T-helper 2 cell treated with Interferon-gamma antibody and Interleukin-4, amounts not matched to agents 100 ng/mL and 5 ng/mL, for 36 hours (primary cell): ENCODE data around the gene PRDM16. TPM values are rescaled to one million over a fixed set of nuclear protein-coding genes. Genes with fewer than 3 reads are reported as not detected.

Source experiments
- intact Hi-C: fragments of 100-400 bp; cut with micrococcal nuclease; formaldehyde crosslinking; loops from one replicate; pipeline ENCODE4 v1.15.1; 2023
- total RNA-seq: library from RNA; stranded (reverse); gene quantifications from 2 replicates; pipeline ENCODE4 v1.2.3, GENCODE V29; 2022

Gene PRDM16
- total RNA-seq, 1 donor from 2014 or later = not detected

DNA sequence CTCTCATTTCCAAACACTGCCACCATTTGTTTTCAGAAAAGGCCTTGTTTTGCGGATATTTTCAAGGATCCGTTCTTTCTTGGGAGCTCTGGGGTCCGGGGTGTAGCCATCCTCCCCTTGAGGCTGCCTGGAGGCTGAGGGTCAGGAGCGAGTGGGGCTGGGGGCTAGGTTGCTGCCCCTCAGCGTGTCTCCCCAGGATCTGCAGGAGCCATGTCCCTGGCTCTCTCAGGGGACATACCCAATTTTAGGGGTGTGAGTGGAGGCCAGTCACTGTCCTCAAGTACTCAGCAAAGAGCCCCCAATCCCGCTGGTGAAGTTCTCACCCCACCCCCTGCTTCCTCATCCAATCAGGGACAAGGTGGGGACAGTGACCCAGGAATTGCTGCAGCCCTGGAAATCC is 15.0 kb upstream of the PRDM16 start:
- intact Hi-C loops = no loop called here

DNA sequence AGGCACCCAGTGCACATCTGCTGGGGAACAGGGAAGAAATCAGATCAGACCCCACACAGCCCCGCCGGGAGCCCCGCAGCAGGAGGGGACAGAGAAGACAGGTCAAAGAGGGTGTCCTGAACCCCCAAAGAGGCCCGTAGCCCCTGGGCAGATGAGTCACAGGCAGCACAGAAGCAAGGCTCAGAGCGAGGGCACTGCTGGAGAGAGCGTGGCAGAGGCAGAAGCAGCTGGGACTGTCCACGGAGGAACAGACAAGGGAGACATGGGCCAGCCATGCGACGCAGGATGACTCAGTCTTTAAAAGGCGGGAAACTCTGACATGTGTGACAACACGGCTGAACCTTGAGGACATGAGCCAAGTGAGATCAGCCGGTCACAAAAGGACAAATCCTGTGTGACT is 14.5 kb upstream of the PRDM16 start:
- intact Hi-C loops = no loop called here

DNA sequence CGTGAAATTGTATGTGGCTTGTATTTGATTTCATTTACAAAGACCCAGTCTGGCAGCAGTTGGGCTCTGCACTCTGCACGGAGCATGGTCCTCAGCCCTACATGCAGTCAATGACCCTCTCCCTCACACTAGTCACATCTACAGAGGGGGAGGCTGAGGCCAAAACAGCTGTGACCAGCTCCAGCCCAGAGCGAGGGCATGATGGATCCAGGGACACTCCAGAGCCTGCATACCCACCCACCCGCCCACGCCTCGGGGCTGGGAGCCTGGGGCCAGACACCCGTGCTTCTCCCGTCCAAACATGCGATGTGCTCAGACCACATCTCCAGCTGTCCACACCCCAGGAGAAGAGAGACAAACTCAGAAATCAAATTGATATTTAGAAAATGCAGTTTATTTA is 14.0 kb upstream of the PRDM16 start:
- intact Hi-C loops = no loop called here

- intact Hi-C loops = no loop called here
Observed at GRCh38 chr1:3056641-3057040, 12.4 kb upstream of the PRDM16 start.

GRCh38 chr1:3058263-3059030 is 10.6 kb upstream of the PRDM16 start:
- intact Hi-C loops = no loop called here

DNA sequence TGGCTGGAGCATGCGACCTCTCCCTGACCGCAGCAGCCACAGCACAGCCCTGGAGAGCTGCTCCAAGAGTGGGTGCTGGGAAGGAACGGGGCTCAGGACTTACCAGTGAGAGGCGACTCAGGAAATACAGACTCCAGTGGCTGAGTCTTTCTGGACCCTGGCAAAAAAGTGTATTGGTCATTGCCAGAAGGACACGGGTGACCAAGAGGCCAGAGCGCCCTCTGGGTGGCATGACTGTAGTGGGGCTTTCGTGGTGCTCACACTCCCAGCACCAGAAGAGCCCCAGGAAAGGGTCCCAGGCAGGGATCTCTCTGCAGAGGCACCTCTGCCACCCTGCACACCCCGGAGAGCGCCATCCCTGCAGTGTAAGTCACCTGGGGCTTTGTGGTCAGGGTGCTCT is 8.9 kb upstream of the PRDM16 start:
- intact Hi-C loops = no loop called here

DNA sequence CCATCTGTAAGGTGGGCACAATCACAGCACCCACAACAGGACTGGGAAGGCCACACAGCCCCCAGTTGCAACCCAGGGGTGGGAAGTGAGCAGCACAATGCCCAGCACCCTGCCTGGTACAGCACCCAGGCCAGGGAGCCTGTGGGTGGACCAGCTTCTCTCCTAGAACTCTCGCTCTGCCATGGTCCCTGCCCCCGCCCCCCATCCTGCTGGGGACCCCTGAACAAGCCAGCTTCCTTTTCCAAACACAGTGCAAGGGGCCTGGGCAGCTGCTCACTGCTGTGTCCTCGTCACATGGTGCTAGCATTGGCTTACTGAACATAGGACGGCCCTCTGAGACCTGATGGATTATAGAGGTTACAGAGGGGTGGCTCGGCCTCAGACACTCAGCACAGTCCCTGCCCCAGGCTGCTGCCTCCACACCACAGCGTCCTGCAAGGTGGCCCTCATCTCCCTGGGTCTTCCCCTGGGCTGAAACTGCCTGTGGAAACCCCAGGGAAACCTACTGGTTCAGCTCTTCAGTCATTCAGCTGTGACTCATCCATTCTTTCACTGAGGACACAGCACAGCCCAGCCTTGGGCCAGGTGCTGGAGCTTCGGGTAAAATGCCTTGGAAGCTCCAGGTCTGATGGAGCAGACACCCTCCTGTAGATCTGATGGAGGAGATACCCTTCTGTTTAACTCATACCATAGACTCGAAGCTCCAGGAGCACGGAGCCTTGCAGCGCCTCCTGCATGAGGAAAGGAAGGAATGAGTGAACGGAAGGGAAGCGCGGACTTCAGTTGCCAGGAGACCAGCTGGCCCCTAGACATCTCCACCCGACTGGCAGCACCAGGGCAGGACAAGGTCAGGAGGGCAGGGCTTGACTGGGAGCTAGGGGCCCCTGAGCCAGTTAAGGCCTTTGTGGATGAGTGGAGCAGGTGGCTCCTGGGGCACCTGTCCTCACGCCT is 8.1 kb upstream of the PRDM16 start:
- intact Hi-C loops = no loop called here

GRCh38 chr1:3061566-3061965 is 7.4 kb upstream of the PRDM16 start:
- intact Hi-C loops = no loop called here

DNA sequence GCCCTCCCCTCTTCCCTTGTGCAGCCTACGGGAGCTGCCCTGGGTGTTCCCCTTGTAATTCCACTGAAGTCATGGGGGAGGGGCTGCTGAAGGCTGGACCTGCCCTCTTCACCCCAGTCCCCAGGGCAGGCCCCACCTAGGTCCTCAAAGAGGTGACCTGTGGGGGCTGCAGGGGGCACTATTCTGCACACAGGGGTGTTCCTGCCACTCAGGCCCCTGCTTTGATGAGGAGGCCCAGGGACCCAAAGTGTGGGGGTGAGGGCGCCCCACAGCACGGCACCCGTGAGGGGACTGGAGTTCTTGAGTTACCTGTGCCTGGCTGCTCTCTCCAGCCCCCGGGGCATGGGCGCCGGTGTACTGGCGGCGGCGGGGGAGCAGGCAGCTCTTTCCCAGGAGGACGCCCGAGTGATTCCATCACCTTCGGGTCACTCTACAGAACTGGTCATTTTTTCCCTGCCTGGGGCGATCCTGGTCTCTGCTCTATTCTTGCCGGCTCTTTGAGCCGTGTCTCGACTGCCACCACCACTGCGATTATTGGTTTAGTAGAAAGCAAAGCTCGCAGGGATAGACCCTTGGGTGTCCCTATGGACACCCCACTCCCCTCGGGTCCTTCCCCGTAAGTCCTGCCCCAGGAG is 6.9 kb upstream of the PRDM16 start:
- intact Hi-C loops = no loop called here

GRCh38 chr1:3062616-3063378 is 6.2 kb upstream of the PRDM16 start:
- intact Hi-C loops = no loop called here

DNA sequence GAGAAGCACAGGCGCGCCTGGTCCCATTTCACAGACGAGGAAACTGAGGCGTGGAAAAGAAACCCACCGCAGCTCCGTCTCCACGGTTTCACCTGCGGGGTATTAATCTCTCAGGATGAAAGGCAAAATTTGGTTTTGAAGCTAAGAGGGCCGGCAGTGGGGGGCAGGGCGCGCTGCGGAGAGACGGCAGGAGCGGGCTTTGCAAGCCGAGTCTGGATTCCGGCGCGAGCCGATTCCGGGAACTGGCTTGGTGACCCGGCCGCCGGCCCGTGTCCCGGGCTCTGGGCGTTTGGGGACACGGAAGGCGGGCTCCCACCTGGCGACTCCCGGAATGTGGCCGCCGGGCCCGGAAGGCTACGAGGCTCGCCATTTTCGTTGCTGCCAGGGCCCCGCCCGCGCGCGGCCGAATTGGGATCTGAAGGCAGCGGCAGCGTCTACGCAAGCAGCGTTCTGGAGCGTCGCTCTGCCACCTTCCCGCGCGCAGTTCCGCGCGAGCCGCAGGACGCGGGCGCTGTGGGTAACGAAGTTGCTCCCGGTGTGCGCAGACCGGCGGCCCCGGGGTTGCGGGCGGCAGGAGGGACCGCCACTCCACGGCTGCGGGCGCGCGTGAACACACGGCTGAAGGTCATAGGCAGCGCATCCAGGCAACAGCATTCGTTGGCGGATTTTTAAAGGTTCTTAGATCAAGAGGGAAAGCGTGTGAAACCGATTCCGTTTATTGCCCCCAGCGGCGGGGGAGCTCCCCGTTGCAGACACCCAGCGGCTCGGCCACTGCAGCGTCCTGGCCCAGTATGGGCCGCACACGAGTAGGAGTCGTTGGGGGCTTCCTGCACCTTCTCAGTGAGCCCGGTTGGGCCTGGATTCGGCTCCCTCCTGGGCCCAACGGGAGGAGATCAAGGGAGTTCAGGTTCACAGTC is 5.4 kb upstream of the PRDM16 start:
- intact Hi-C loops = no loop called here

DNA sequence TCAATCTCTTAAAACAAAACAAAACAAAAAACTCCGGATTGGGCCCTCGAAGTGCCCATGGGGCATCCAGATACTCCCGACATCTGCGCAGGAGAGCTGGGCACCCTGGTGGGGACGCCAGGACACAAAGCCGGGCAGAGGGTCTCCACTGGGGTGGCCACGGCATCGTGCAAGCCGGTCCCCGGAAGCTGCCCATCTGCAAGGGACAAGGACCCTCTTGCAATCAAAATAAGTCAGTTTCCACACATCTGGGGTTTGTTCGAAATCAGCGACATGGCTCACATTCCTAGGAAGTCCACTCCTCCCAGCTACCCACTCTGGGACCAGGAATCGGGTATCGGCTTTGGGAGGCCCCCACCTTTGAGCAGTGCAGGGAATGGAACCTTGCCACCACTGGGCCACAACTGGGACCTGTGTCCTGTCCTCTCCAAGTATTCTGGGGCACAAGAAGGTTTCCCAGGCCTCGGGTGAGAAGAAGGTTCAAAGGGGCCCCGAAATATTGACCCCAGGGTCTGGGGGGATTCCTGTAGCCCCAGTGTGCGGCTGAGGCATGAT is 4.6 kb upstream of the PRDM16 start:
- intact Hi-C loops = no loop called here

- intact Hi-C loops = no loop called here
Observed at GRCh38 chr1:3064901-3065300, 4.1 kb upstream of the PRDM16 start.

DNA sequence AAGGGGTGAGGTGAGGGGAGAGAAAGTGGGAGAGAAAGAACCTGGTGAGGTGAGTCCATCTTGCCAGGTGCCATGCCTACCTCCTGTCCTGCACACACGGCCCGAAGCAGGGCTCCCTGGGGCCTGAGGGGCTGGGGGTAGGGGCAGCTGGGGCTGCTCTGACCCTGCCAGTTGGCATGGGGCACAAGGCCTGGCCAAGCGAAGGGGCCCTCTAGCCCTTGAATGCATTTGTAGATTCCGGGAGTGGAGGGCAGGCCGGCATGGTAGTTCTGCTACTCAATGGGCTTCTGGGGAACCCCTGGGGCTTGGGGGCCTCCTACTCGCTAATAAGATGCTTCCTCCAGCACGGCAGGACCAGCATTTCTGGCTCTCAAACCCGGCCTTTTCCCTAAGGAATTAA is 3.6 kb upstream of the PRDM16 start:
- intact Hi-C loops = no loop called here

GRCh38 chr1:3065797-3066196 is 3.2 kb upstream of the PRDM16 start:
- intact Hi-C loops = no loop called here

- intact Hi-C loops = no loop called here
Observed at GRCh38 chr1:3066250-3066711, 2.7 kb upstream of the PRDM16 start.

DNA sequence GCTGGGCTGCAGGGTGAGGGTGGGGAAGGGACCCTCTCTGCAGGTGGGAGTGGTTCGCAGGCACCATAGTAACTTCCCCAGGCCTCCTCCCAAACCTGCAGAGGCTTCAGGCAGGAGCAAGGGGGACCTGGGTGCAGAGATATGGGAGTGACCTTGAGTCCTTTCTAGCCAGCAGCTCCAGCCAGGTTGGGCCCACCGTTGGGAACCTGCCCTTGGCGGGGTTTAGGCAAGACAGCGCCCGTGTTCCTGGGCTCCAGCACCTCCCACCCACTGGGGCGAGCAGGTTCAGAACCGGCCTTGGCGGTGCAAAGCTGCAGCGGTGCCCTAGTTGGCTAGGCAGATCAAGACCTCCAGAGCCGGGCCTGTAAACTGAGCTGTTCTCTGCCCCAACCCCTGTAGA is 2.2 kb upstream of the PRDM16 start:
- intact Hi-C loops = no loop called here

DNA sequence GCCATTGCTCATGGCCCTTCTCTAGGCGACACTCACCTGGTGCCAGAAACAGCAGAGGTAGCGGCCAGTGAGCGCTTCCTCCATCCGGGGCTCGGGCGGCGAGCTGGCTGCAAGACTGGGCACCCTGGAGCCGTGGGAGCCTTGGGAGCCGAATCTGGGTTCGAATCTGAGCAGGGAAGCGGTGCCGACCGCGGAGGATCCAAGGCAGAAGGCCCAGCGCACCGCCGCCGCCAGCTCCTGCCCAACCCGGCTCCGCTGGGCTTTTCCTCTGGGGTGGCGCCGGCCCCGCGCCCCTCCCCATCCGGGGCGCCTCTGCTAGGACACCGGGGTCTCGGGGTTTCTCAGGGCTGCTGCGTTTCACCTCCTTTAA is 1.7 kb upstream of the PRDM16 start:
- intact Hi-C loops = no loop called here

- intact Hi-C loops = no loop called here
Observed at GRCh38 chr1:3067671-3068563, 1.1 kb upstream of the PRDM16 start.
